HG03039 (cell line): ENCODE results near the gene CCT3.
"Not testable (repeated sequence)": the region's sequence is repeated elsewhere in the genome, so short reads cannot be mapped to it uniquely, and the experiment has no call there.

Experiments
- ATAC-seq: cut with Tn5 transposase; IDR thresholded peaks from one replicate; pipeline ENCODE4 v1.9.1; 2021; ENCODE audit warnings: mild to moderate bottlenecking, moderate library complexity; ENCODE audit not compliant: unreplicated experiment

CCT3 gene

DNA sequence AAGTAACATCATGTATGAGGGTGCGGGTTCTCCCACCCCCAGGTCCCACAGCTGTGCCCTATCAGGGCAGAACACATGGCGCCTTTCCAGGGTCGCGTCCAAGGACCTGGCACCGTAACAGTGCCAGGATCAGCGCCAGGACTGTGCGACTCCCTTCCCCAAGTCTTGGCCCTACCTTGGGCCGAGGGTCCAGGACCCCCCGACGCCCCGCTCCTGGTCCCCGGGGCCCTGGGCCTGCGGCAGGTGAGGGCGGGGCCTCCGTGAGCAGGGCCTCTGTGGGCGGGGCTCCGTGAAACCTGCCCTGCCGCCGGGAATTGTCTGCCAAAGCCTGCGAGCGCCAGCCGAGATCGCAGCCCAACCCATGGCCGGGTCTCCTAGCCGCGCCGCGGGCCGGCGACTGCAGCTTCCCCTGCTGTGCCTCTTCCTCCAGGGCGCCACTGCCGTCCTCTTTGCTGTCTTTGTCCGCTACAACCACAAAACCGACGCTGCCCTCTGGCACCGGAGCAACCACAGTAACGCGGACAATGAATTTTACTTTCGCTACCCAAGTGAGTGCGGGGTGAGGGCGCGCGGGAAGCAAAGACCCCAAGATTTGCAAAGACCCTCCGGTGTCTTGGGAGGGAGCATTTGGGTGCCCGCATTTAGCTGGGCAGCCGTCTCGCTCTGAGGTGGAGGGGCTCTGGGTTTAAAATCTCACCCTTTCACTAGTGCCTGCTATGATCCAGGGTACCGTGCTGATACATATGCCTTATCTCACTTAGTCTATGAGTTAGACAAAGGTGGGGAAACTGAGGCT lies 31.0 kb upstream of the CCT3 start, which contains the start of gene RHBG:
RHBG (plus strand) TSS at position 323 of the 796 bp plus-strand sequence; CDS start at position 362, 39 bp downstream.
- ATAC-seq = no peak

DNA sequence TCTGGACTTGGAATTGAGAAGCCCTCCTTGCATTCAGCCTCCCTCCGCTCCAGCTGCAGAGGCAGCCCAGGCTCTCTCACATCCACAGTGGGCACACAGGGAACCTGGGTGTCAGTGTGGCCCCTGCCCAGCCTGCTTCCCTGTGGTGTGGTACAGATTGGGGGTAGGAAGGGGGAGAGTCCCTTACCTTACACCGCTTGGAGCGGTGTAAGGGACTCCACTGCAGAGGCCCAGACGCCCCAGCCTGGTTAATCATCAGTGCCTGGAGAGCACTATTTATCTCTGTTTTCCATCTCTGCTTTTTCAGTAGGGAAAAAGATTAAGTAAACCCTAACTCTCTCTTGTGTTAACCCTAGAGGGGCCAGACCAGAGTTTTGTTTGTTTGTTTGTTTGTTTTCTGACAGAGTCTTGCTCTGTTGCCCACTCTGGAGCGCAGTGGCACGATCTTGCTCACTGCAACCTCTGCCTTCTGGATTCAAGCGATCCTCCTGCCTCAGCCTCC lies 30.1 kb upstream of the CCT3 start:
- ATAC-seq = no peak

DNA sequence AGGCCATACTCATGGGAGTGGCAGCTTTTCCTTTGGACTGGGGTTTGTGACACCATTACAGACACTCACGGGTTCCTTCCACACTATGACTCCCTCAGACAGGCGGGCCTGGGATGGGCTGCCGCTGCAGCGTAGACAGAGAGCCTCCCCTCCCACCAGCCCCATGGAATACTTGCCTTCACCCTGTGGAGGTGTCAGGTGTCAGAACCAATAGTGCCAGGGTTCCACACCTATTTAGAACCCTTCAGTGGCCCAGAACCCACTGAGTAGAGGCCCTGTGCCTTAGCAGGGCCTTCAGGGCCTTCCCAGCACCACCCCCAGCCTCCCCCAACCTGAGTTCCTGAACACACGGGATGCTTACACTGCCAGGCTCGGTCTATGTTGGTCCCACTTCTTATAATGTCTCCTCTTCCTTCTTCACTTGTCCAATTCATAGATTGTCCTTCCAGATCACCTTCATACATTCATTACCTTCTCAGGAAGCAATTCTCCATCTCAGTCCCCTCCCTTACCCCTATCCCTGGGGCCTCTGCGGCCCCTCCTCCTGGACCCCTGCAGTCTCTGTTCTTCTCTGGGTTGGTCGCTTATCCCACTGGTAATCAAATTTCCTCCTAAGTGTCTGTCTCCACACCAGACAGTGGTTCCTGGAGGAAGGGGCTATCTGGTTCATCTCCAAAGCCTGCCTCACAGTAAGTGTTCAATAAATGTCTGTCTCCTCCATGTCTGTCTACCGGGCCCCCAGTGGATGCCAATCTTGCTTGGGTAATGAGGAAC lies 29.5 kb upstream of the CCT3 start:
- no peak for ATAC-seq

DNA sequence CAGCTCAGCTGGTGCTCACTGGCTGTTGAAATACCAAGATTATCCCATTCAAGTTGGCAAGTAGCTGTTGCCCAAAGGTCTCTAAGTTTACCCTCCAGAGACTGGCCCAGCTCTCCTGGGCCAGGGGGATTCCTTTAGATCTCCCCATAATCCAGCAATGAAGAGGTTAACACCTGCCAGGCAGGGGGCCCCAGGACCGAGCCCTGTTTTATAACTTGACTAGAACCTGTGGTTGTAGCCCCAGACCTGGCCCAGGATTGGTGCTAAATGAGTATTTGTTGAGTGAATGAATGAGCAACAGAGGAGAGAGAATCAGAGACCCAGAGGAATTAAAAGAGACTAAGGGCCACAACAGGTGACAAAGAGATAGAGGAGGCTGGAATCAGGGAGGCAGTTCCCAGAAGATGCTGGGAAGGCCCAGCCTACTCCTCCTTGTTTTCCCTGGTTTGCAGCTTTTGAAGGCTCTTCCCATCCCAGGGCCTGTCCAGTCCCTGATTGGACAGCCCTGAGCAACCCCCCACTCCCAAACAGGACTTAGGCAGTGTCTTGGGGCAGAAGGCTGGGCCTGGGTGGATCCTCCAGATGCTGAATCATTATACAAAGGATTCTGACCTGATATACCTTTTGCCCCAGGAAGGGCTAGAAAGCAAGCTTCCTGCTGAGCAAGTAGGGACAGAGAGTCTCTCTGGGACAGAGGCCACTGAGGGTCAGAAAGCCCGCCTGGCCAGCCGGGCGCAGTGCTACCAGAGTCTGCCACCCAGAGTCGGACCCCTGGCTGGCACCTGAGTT lies 28.5 kb upstream of the CCT3 start:
- ATAC-seq = no peak

DNA sequence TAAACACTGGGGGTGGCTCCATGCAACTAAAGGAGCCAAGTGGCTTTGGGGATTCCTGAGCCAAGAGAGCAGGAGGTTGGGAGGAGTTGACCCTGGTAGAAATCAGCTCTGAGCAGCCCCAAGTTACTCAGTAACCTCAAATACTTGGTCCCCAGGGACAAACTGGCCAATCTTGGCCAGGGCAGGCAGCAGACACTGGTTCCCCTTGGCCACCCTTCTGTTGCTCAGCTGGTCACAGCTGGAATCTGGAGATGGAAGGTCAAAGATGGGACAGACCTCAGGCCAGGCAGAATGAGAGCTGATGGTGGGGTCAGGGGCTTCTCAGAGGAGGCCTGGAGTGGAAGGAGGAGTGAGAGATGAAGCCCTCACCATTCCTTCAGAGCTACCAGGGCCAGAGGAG lies 27.7 kb upstream of the CCT3 start:
- no peak for ATAC-seq

DNA sequence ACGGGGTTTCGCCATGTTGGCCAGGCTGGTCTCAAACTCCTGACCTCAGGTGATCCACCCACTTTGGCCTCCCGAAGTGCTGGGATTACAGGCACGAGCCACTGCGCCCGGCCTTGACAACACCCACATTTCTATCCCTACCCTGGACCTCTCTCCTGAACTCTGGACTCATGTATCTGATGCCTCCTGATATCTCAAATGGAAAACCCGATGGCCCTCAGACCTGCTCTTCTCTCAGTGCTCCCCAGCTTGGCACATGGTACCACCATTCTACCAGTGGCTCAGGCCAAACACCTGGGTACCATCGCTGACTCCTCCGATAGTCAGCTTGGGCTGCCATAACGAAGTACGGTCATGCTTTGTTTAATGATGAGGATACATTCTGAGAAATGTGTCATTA lies 22.4 kb upstream of the CCT3 start:
- ATAC-seq = no peak

DNA sequence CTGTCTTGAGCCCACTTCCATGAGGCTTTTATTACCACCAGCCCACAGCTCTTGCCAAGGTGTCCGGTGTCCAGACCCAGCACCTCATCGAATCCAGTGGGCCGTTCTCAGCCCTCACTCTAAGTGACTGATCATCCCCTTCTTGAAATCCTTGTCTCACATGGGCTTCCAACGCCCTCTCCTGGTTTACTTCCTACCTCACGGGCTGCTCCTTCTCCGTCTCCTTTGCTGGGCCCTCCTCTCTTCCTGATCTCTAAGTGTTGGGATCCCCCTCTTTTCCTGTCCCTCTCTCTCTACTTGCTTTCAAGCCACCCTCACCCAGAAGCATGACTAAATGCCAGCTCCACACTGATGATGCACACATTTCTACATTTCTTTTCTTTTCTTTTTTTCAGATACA lies 21.9 kb upstream of the CCT3 start:
- no peak for ATAC-seq

DNA sequence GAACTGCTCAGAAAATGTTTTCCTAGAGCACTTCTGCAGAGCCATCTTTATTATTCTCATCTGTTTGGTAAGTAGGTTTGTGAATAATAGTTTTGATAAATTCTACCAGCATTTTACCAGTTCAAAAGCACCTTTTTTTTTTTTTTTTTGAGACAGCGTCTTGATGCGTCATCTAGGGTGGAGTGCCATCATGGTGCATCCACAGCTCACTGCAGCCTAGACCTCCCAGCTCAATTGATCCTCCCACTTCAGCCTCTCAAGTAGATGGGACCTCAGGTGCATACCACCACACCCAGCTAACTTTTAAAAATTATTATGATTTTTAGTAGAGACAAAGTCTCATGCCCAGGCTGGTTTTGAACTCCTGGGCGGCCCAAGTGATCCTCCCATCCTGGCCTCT lies 21.2 kb upstream of the CCT3 start:
- no peak for ATAC-seq

DNA sequence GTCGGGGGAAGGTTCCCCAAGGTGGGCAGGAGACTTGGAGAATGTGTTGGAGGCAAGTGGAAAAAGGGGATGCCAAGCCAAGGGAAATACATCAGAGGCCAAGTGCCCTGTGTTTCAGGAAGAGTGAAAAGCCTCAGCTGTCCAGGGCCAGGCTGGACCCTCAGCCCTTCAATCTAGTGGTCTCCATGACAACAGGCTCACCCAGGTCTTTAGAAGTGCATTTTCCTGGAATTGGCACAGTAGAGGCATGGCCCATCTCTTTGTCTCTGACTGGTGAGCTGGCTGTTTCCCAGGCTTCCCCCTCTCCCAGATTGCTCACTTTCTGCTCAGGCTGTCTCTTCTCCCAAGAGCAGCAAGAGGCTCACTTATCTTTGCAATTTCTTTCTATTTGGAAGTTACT lies 20.5 kb upstream of the CCT3 start:
- ATAC-seq = no peak

DNA sequence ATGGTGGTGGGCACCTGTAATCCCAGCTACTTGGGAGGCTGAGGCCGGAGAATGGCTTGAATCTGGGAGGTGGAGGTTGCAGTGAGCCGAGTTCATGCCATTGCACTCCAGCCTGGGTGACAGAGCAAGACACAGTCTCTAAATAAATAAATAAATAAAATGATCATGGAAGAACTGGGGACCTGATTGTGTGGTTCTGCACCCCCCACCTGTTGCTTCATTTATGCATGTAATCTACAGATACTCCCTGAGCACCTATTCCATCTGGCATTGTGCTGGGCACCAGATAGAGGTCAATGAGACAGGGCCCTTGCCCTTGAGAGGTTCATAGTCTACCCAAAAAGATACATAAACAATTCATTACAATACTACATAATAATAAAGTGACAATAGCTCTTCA lies 19.9 kb upstream of the CCT3 start:
- ATAC-seq = no peak

DNA sequence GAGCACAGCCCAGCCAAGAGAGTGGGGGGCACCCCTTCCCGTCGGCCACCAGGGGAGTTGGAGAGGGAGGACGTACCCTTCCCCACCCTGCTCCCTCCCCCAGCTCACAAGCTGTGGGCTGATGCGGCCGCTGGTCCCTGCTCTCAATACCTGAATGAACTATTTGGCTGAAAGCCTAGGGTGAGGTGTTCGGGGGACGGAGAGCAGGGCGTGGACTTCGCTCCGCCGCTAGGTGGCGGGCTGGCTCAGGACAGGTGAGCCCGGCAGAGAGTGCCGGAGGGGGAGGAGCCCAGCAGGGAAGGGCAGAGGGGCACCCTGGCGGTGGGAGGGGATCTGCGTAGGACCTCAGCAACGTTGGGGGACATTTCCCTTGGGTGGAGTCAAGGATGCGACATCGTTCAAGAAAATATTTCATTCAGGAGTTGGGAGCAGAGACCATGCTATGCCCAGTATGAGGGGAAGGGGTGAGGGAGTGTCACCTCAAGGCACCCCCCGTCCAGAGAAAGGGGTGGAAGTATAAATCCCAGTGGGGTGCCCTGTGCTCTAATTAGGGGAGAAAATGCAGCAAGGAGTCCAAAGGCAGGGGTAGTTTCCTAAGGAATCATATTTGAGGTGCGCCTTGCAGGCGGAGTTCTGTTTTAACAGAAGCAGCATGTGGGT lies 18.9 kb upstream of the CCT3 start:
- ATAC-seq = no peak

DNA sequence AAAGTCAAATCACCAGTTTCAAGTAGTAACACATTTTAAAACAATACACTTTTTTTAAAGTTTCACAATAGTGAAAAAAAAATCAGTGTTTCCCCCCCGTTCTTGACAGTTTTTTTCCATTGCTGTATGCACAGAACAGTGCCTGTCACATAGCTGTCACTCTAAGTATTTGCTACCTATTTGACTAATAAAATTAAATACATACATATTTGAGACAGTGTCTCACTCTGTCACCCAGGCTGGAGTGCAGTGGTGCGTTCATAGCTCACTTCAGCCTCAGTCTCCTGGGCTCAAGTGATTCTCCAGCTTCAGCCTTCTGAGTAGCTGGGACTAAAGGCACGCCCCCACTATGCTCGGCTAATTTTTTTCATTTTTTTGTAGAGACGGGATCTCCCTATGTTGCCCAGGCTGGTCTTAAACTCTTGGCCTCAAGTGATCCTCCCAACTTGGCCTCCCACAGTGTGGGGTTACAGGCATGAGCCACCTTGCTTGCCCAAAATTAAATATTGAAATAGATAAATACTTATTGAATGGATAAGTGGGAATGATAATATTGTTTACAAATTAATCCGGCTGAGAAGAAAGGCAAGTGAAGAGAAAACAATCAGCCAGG lies 18.3 kb upstream of the CCT3 start:
- no peak for ATAC-seq

DNA sequence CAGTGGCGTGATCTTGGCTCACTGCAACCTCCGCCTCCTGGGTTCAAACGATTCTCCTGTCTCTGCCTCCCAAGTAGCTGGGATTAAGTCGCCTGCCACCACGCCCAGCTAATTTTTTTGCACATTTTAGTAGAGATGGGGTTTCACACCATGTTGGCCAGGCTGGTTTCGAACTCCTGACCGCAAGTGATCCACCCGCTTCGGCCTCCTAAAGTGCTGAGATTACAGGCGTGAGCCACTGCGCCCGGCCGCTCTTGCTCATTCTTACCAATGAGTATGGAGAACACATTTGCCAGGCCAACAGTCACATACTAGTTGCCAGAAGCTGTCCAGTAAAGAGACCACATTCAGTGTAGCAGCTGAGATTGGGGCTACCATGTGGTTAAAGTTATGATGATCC lies 14.4 kb upstream of the CCT3 start:
- ATAC-seq = not testable (repeated sequence)

DNA sequence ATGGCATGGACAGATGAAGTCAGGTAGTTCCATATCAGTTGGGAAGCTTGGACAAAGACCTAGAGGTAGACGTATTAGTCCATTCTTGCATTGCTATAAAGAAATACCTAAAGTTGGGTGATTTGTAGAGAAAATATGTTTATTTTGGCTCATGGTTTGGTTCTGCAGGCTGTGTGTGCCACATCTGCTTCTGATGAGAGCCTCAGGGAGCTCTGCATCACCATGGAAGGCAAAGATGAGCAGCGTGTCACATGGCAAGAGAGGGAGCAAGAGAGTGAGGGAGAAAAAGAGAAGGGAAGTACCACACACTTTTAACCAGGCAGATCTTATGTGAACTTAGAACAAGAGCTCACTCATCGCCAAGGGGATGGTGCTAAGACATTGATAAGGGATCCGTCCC lies 9.2 kb upstream of the CCT3 start:
- no peak for ATAC-seq

DNA sequence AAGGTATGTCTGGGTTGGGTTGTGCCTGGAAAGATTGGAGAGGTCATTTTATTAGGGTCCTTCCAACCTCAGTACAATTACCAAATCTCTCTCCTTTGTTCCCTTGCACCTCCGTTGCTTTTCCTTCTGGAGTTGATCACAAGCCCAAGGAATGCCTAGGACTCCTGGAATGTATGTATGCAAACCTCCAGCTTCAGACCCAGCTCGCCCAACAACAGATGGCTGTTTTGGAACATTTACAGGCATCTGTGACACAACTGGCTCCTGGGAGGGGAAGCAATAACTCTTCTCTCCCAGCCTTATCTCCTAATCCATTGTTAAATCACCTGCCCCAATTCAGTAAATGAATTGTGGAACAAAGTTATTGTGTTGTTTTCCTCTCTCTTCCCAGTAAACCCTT lies 8.5 kb upstream of the CCT3 start:
- no peak for ATAC-seq

DNA sequence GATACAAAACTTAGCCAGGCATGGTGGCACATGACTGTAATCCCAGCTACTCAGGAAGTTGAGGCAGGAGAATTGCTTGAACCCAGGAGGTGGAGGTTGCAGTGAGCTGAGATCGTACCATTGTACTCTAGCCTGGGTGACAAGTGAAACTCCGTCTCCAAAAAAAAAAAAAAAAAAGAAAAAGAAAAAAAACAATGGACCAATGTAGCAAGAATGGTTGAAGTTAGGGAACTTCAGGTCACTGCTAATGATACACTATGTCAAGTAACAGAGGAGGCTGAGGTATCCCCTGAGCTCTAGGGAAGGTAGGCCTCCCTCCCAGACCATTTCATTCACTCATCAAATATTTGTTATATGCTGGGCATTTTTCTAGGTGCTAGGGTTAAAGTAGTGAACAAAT lies 7.9 kb upstream of the CCT3 start:
- ATAC-seq = not testable (repeated sequence)

DNA sequence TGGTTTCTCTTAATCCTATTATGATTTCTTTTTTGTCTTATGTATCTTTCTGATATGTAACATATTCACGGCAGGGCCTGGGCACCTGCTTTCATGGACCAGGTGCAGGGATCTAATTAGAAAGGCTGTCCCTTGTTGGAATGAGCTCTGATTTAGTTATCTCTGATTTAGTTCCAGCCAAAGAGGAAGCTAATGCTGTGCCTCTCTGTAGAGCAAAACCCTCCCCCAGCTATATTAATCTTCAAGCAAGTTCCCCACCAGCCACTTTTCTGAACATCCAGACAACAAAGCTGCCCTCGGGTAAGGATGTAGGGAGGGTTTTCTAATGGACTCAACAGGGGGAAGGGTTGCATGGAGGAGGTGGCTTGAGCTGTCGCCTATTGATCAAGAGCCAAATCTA lies 6.3 kb upstream of the CCT3 start:
- ATAC-seq = no peak

DNA sequence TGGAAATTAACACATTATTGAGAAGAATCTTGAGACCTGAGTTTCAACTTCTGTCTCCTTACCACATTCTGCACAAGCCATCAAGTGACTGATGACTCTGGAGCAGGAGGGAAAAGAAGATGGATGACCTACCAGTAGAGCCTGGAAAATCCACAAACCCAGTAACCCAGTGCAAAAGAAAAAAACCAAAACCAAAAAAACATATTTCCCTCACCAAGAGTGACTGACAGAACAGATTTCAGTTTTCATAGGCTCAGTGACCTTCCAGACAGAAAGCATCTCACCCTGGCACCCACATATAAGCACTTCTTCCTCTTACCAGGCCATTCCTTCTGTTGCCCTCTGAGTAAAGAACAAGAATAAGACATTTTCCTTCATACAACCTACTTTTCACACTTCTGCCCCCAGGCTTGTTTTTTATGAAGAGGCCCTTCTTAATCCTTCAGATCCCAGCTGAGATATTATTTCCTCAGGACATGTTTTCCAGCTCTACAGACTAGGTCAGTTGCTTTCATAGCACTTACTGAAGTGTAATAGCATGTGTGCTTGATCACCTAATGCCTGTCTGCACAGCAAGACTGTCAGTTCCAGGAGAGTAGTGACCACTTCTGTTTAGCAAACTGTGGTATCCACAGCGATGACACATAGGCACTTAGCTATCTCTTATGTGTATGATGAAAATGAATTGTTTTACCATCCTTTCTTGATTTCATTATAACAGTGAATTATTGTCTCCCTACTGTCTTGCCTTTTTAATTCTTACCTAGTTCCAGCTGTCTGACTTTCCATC lies 4.3 kb upstream of the CCT3 start:
- ATAC-seq = no peak

DNA sequence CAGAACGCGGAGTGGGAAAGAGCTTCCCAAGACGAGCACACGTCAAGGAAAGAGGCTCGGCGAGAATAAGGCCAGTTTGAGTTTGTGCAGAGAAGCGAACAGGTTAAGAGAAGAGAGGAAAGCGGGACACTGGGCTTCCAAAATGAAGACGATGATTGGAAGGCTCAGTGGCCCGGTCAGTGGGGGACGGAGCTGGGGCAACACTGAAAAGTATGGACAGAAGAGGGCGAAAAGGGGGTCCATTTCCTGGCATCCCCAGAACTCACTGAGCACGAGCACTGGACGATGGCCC lies 258 bp downstream of the CCT3 start:
- ATAC-seq = peak; percentile 3
